Erythroblast (primary cell): ENCODE results near the gene NCS1.

Experiments
- DNase-seq, 2 experiments: peaks; one replicate each; lab custom pipeline; 2025; lab: John Stamatoyannopoulos, UW
- GATA1 ChIP-seq: IDR thresholded peaks from 2 replicates; pipeline ENCODE4 v1.6.1; 2011; ENCODE audit warnings: low read depth, mild to moderate bottlenecking, control low read depth, low read length, moderate library complexity
- POLR2A ChIP-seq: IDR thresholded peaks from 2 replicates; pipeline ENCODE4 v1.6.1; 2011; ENCODE audit warnings: mild to moderate bottlenecking, low read length

NCS1 gene

GRCh38 chr9:130174025-130174424, 1.8 kb downstream of the NCS1 start:
- no peak for DNase-seq
- no peak for TF ChIP-seq GATA1
- no peak for TF ChIP-seq POLR2A

GRCh38 chr9:130174920-130175321, 2.7 kb downstream of the NCS1 start:
- no peak for DNase-seq
- TF ChIP-seq POLR2A: no peak
- TF ChIP-seq GATA1: no peak

- TF ChIP-seq POLR2A: no peak
- TF ChIP-seq GATA1: no peak
- no peak for DNase-seq
Measured at GRCh38 chr9:130175355-130175754, 3.2 kb downstream of the NCS1 start.

- no peak for DNase-seq
- no peak for TF ChIP-seq GATA1
- TF ChIP-seq POLR2A: no peak
Measured at GRCh38 chr9:130176760-130177159, 4.6 kb downstream of the NCS1 start.

DNA sequence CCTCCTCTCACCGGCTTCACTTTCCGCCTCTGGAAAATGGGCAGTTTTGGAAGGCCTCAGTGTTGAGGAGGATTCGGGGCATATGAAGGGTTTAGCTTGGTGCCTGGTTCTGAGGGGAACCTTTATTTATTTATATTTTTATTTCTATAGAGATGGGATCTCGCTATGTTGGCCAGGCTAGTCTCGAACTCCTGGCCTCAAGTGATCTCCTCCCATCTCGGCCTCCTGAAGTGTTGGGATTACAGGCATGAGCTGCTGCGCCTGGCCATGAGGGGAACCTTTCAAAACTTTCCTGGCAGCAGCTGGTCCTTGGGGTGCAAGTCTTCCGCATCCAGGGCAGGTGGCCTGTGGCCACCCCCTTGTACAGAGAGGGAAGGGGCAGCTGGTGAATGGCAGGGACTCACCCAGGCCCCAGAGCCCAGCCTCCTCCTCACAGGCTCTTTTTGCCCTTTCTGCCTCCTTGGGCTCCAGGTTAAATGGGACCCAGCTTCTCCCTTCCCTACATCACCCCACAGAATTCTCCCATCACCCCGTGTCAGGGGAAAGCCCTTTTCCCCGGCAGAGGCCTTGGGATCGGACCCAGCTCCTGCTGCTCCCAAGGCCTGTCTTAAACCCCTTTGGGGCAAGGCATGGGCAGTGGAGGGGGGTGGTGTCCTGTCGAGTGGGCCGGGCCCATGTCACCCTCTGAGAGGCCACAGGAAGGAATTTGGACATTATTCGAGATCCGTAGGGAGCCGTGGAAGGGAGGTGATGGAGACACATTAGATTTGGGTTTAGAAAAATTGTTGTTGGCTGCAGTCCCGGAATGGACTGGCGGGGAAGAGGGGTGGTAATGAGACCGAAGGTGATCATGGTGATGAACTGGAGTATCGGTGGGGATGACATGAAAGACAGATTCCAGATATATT, 5.9 kb downstream of the NCS1 start:
- no peak for DNase-seq
- TF ChIP-seq POLR2A: no peak
- no peak for TF ChIP-seq GATA1

DNA sequence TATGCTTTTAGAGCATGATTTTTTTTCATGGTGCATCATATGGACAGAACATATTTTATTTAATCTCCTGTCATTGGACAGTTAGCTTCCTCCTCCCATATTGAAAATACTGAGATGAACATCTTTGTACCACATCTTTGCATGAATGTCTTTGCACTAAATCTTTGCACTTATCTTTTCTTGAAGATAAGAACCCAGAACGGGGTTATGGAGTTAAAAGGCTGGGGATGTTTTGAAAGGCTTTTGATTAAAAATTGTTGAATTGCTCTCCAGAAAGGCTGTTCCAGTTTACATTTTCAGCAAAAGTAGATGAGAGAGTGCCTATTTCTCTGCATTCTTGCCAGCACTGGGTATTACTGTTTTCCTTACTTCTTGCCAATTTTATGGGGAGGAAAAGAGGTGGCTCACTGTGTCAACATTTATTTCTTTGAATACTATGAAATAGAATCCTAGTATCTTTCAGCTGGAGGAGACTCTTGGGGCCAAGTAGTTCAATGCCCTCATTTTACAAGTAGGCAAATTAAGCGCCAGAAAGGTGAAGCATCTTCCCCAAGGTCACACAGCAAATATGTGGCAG, 7.2 kb downstream of the NCS1 start:
- TF ChIP-seq POLR2A: no peak
- no peak for TF ChIP-seq GATA1
- no peak for DNase-seq

DNA sequence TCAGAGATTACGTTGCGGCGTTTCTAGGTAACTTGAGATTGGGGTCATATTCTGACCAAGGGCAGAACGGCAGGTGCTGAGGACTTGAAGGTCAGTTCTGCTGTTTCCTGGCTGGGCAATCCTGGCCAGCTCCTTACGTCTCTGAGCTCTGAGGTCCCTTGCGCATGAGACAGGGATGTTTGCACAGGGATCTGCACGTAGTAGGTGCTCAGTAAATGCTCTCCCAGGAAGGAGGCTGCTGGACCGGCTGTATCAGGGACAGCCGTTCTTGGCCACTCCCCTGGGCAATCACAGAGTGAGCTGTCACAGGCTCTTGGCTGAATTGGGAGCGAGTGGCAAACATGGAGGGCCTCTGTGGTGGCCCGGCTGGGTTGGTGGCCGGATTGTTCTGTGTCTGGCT, 8.3 kb downstream of the NCS1 start:
- TF ChIP-seq POLR2A (no peak), GATA1 (no peak)
- no peak for DNase-seq

DNA sequence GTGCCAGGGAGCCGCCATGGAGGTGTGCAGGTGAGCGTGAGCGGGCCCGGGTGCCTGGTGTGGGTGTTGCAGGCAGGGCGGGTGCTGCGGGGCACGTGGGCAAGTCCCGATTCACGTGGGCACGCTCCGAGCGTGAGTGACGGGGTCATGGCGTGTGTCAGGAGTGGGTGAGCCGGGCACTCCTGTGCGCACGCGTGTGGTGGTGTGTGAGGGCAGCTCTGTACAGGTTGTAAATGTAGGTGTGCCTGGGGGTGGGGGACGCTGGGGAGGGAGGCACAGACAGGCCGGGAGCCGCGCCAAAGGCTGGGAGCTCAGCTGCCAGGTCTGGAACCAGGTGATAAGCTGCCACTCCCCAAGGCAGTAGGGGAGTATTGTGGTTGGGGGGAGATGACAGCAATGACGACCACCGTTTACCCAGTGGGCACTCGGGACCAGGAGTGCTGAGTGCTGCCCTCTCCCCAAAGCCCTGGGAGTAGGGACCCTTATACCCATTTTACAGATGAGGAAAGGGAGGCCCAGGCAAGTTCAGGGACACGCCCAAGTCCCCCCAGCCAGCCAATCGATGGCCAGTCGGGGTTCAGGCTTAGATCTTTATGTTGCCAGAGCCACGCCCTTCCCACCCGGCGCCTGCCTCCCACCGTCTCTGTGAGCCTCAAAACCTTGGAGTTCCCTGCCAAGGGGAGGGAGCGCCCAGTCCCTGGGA, 9.6 kb downstream of the NCS1 start:
- peak; percentile 53 to 62 for DNase-seq
- TF ChIP-seq POLR2A: peak; percentile 31
- no peak for TF ChIP-seq GATA1

- no peak for TF ChIP-seq GATA1
- TF ChIP-seq POLR2A: peak; percentile 5
- DNase-seq: no peak
Measured at GRCh38 chr9:130182381-130182909, 10.2 kb downstream of the NCS1 start.

- no peak for TF ChIP-seq GATA1
- TF ChIP-seq POLR2A: no peak
- no peak for DNase-seq
Measured at GRCh38 chr9:130183133-130183762, 11.0 kb downstream of the NCS1 start.

- TF ChIP-seq POLR2A (no peak), GATA1 (no peak)
- no peak for DNase-seq
Measured at GRCh38 chr9:130185017-130185416, 12.8 kb downstream of the NCS1 start.

GRCh38 chr9:130185490-130186031, 13.4 kb downstream of the NCS1 start:
- no peak for DNase-seq
- TF ChIP-seq GATA1: no peak
- no peak for TF ChIP-seq POLR2A

- TF ChIP-seq GATA1 (no peak), POLR2A (no peak)
- DNase-seq: peak; percentile 33 to 35
Measured at GRCh38 chr9:130186051-130186450, 13.8 kb downstream of the NCS1 start.
